GM19452 (cell line): ENCODE results near the gene SEMA4D.

Experiments
- ATAC-seq: cut with Tn5 transposase; IDR thresholded peaks from one replicate; pipeline ENCODE4 v1.9.1; 2021; ENCODE audit not compliant: unreplicated experiment

The SEMA4D gene, protein sequence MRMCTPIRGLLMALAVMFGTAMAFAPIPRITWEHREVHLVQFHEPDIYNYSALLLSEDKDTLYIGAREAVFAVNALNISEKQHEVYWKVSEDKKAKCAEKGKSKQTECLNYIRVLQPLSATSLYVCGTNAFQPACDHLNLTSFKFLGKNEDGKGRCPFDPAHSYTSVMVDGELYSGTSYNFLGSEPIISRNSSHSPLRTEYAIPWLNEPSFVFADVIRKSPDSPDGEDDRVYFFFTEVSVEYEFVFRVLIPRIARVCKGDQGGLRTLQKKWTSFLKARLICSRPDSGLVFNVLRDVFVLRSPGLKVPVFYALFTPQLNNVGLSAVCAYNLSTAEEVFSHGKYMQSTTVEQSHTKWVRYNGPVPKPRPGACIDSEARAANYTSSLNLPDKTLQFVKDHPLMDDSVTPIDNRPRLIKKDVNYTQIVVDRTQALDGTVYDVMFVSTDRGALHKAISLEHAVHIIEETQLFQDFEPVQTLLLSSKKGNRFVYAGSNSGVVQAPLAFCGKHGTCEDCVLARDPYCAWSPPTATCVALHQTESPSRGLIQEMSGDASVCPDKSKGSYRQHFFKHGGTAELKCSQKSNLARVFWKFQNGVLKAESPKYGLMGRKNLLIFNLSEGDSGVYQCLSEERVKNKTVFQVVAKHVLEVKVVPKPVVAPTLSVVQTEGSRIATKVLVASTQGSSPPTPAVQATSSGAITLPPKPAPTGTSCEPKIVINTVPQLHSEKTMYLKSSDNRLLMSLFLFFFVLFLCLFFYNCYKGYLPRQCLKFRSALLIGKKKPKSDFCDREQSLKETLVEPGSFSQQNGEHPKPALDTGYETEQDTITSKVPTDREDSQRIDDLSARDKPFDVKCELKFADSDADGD

DNA sequence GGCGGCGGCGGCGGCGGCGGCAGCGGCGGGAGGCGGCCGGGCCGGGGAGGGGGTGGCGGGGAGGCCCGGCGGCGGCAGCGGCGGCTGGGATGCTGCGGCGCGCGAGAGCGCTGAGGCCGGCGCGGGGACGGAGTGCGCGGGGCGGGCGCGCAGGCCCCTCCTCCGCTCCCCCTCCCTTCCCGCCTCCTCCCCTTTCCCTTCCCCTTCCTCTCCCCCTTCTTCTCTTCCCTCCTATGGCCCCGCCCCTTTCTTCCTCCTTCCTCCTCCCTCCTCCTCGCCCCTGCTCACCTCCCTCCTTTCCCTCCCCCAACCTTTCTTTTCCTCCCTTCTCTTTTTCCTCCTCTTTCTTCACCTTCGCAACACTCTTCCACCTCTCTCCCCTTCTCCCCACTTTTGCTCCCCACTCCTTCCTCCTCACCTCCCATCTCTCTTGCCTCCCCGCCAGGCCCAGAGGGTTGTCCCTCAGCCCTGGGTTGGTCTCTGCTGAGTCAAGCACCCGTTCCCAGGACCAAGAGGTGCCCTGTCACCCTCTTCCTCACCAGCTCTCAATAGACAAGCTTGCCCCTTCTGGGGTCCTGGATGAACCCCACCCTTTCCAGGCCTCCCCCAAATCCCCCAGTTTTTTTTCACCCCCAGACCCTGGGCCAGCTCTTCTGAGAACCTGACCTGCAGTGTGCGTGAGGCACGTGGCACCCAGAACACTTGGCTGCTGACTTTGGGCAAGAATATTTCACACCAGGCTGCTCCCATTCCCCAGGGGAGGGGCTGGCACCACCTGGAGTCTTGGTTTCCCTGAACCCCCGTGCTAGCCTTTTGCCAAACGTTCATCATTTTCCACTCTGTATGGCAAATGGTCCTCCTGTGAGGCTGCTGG, at the start of gene SEMA4D:
TSS of gene SEMA4D (minus strand) at position 136 of the 874 bp plus-strand sequence. CDS start 92,657 bp downstream, outside the sequence.
- peak; percentile 32 for ATAC-seq

DNA sequence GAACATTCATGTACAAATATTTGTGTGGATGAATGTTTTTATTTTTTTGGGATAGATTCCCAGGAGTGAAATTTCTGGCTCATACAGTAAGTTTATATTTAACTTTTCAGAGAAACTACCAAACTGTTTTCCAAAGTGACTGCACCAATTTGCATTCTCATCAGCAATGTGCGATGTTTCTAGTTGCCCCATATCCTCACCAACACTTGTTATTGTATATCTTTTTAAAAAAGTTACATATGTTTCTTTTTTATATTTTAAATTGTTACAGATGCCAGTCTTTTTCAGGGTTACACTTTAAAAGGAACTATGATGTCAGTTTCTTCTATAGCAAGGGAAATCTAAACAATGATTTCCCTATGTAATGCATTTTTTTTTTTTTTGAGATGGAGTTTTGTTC, 49.1 kb upstream of the SEMA4D start:
- no peak for ATAC-seq

- ATAC-seq: no peak
These were observed 46.4 kb upstream of the SEMA4D start for GRCh38 chr9:89544279-89544661.

DNA sequence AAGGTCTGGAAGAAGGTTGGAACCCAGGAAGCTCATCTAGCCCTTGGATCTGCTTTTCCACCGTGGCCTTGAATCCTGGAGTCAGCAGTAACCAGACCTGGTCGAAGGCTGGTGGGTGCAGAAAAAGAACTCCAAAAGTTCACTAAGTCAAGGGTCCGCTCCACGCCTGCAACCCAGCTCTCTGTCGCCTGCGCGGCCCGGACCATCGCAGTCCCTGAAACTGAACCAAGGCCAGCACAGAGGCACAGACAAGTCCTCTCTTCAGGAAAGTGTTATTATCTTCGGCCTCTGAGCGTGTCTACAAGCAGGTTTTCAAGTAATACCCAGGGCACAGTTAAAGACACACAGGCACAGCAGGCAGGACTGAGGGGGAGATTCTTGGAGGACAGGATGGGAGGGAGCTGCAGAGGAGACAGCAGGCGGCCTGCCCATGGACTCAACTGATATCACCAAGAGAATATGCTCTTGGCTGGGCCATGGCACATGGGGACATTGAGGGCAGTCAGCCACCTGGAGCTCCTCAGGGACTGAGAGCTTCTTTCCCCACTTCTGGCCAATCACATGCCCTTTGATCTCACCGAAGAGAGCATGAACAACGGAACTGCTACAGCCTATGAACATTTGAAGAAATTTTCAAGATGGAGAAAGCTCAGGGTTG, 45.8 kb upstream of the SEMA4D start:
- no peak for ATAC-seq

- no peak for ATAC-seq
These were observed 45.2 kb upstream of the SEMA4D start for GRCh38 chr9:89543111-89543510.

DNA sequence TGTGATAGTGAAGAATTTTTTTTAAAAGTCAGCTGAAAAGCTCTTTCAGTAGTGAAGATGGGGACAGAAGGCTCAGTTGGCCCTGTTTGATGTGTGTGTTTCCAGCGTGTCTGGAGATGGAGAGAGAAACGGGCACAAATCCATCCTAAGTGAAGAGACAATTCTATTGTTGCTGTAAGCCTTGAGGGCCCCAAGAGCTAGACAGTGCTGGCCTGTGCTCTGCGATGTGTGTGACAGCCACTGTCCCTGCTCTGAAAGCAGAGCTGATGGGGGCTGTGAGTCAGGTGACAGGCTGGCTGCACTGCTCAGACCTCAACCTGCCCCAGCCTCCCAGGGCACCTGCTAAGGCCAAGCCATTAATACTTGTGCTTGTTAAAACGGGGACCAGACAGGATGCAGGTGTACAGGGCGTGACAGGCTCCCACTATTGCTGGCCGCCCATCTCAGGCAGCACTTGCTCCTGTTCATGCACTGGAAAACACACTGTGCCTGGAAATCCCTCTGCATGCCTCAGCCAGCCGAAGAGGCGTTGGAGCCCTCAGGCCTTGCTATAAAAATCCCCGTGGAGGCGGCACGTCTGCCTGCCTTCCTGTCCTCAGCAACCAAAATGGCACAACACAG, 44.6 kb upstream of the SEMA4D start:
- no peak for ATAC-seq

GRCh38 chr9:89541798-89542197, 43.9 kb upstream of the SEMA4D start:
- no peak for ATAC-seq

GRCh38 chr9:89539374-89539773, 41.5 kb upstream of the SEMA4D start:
- ATAC-seq: no peak

DNA sequence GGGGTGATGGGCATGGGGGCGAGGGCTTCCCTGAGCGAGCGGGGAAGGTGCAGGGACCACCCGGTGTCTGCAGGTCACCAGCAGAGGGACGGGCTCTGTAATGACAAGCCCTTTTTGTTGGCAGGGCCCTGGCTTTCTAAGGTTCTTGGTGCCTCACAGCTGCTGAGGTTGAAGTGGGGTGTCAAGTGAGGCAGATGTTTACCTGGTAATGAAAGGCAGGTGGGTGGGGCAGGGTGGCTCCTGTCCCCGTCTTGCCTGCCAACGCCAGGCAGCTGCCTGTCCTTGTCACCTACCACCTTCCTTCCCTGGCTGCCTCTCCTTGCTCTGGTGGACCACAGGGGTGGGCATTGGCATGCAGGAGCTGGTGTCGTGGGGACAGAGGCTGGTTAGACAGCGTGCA, 41.0 kb upstream of the SEMA4D start:
- ATAC-seq: no peak

DNA sequence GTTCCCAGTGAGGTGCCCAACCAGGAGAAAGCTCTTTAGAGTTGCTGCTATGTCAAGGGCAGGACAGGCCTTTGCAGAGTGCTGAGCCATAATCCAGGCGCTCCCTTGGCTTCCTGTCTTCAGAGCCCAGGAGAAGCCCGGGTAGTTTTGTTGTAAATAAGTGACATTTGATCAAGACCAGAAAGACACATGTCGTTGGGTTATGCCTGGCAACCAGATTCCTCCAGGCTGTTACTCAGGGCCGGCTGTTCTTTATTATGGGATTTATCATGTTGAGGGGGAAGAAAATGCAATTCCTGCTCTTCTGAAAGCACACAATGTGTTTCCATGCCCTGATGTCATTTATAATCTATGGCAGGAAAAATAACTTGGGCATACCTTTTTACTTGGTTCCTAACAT, 39.3 kb upstream of the SEMA4D start:
- ATAC-seq: no peak

GRCh38 chr9:89536600-89536999, 38.7 kb upstream of the SEMA4D start:
- peak; percentile 60 for ATAC-seq

GRCh38 chr9:89536145-89536574, 38.2 kb upstream of the SEMA4D start:
- ATAC-seq: peak; percentile 72

DNA sequence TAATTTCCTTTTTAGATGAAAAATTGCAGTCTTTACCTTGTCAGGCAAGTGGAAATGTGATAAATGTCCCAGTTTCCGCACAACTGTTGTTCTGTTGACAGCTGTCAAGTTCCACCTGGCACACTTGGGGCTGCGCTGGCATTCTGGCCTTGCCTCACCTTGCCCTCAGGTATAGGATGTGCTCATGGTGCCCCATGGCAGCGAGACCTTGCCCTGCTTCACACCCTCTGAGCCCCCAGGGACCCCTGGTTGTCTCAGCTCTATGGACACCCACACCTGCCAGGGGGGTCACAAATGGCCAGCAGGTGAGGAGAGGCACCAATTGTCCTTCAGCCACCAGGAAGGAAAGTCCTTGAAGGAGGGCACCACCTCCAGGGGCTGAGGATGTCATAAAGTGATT, 37.5 kb upstream of the SEMA4D start:
- no peak for ATAC-seq

GRCh38 chr9:89534515-89535287, 36.8 kb upstream of the SEMA4D start:
- ATAC-seq: no peak

DNA sequence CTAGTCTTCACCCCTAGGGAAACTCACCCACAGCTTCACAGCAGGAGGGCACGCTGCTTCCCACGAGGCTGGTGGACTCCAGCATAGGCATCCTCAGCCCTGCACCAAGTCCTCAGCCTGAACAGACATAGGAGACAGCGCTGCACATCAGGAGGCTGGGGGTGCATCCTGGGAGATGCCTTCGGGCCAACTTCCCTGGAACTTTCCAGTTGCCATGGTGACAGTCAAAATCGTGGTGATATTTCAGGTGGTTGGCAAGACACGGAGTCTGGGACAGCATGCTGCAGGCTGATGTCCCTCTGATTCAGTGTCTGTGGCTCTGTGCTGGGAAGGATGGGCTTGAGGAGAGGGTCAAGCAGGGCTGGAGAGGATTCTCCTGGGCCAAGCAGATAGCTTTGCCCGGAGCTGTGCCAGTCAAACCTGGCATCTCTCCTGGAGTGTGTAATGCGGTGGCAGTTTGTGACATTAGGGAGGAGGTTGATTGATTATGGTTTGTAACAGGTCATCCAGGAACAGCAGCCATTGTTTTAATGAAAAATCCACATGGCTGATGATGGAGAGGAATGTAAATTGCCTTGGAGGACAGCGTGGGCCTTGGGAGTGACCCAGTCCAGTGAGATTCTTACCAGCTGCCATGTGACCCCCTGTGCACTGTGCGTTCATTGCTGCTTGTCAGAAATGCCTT, 35.6 kb upstream of the SEMA4D start:
- ATAC-seq: no peak

DNA sequence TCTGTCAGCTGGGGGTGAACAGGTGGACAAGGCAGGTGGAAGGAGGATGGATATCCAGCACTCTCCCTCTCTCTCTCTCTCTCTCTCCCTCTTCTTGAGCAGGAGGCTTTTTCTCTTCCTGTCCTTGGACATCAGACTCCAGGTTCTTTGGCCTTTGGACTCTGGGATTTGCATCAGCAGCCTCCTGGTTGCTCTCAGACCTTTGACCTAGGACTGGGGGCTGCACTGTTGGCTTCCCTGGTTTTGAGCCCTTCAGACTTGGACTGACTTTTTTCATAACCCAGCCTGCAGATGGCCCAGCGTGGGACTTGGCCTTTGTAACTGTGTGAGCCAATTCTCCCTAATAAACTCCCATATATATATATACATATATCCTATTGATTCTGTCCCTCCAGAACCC, 35.0 kb upstream of the SEMA4D start:
- no peak for ATAC-seq

- ATAC-seq: no peak
These were observed 34.6 kb upstream of the SEMA4D start for GRCh38 chr9:89532478-89532877.

DNA sequence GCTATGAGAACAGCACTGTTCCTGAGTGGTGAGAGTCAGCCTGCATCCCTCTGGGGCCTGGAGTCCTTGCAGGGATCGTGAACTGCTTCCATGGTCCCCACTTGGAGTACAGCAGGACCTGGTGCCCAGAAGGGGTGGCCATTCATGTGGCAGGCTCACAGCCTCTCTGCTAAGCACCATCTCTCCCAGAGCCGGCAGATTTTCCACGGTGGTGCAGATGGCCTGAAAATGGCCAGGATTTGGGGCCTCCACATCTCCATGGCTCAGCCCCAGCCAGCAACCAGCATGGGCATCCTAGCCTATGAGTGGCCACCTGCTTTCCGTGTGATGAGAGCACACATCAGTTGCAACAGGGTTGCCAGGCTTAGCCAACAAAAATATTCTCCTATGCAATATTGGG, 33.9 kb upstream of the SEMA4D start:
- no peak for ATAC-seq

DNA sequence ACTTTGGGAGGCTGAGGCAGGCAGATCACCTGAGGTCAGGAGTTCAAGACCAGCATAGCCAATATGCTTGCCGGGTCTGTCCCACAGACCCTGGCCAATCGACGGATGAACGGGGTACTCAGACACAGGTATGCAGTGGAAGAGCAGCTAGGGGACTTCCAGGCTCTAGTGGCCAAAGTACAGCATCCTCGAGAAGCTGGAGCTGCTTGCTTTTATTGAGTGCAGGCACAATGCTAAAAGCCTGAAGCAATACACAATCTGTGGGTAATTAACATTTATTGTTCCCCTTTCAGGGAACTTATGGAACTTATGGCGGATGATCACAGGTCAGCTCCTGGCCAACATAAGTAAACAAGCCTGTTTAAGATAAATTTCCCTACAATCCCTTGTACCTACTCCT, 32.8 kb upstream of the SEMA4D start:
- ATAC-seq: no peak
